Measurements from ENCODE around the gene SLITRK1.

SLITRK1 gene

GRCh38 chr13:83865161-83866137, 16.8 kb downstream of the SLITRK1 start:
- no peak for DNase-seq (ENCODE audit: low read depth, low spot score)

- no peak for DNase-seq (ENCODE audit: low read depth, low spot score)
These were observed 28.5 kb downstream of the SLITRK1 start for GRCh38 chr13:83853771-83854170.

- no peak for DNase-seq (ENCODE audit: low read depth, low spot score)
These were observed 37.2 kb downstream of the SLITRK1 start for GRCh38 chr13:83845106-83845505.

- DNase-seq (ENCODE audit: low read depth, low spot score) = peak; percentile 53
These were observed 43.1 kb downstream of the SLITRK1 start for GRCh38 chr13:83839146-83839545.

- DNase-seq (ENCODE audit: low read depth, low spot score) = no peak
These were observed 50.5 kb downstream of the SLITRK1 start for GRCh38 chr13:83831796-83832195.

GRCh38 chr13:83829810-83830209, 52.5 kb downstream of the SLITRK1 start:
- no peak for DNase-seq (ENCODE audit: low read depth, low spot score)

- DNase-seq (ENCODE audit: low read depth, low spot score) = no peak
These were observed 54.9 kb downstream of the SLITRK1 start for GRCh38 chr13:83827338-83827737.

Data from ELF-1 (cell line).